Fibroblast of lung (primary cell): ENCODE results near the gene SNAP29.

Source experiments
- EZH2 ChIP-seq: IDR thresholded peaks from 2 replicates; pipeline ENCODE4 v1.5.1; 2012; ENCODE audit warnings: low read length, control low read depth, mild to moderate bottlenecking; ENCODE audit errors: missing control alignments
- TF ChIP-seq, protein P1 (sequence below), 2 donors: IDR thresholded peaks in 1 of 2; conservative IDR thresholded peaks in 1 of 2; 1 replicate in 1 of 2; 2 replicates in 1 of 2; pipeline ENCODE4 v1.5.1; 2011 to 2012; ENCODE audit warnings: low read length in 2 of 2, control low read depth in 1 of 2, inconsistent platforms in 1 of 2, low read depth in 1 of 2, mild to moderate bottlenecking in 1 of 2

DNA sequence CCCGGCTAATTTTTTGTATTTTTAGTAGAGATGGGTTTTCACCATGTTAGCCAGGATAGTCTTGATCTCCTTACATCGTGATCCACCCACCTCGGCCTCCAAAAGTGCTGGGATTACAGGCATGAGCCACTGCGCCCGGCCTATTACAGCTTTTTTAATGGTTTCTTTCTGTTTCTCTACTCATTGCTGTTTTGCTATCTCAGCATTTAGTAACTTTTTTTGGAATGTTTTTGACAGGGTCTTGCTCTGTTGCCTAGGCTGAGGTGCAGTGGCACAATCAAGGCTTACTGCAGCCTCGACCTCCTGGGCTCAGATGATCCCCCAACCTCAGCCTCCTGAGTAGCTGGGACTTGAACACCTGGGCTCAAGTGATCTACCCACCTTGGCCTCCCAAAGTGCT lies 53.7 kb downstream of the SNAP29 start:
- TF ChIP-seq, protein P1, sequence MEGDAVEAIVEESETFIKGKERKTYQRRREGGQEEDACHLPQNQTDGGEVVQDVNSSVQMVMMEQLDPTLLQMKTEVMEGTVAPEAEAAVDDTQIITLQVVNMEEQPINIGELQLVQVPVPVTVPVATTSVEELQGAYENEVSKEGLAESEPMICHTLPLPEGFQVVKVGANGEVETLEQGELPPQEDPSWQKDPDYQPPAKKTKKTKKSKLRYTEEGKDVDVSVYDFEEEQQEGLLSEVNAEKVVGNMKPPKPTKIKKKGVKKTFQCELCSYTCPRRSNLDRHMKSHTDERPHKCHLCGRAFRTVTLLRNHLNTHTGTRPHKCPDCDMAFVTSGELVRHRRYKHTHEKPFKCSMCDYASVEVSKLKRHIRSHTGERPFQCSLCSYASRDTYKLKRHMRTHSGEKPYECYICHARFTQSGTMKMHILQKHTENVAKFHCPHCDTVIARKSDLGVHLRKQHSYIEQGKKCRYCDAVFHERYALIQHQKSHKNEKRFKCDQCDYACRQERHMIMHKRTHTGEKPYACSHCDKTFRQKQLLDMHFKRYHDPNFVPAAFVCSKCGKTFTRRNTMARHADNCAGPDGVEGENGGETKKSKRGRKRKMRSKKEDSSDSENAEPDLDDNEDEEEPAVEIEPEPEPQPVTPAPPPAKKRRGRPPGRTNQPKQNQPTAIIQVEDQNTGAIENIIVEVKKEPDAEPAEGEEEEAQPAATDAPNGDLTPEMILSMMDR (conservative IDR thresholded peaks at IDR 0.05 in 1 of 2, IDR thresholded peaks at IDR 0.05 in 1 of 2; ENCODE audit: low read depth in 1 of 2, low read length in 2 of 2): no peak
- TF ChIP-seq EZH2: no peak
